ENCODE results near the gene RHOXF2B.
"Not testable (repeated sequence)": the region's sequence is repeated elsewhere in the genome, so short reads cannot be mapped to it uniquely, and the experiment has no call there.

- not testable (repeated sequence) for TF ChIP-seq PATZ1 (CRISPR knock-in tag; IDR thresholded peaks at IDR 0.05; ENCODE audit: borderline replicate concordance); ZFP3 (CRISPR knock-in tag; IDR thresholded peaks at IDR 0.05); ARNTL (CRISPR knock-in tag; IDR thresholded peaks at IDR 0.05; ENCODE audit: borderline replicate concordance, low read depth); TSHZ2 (CRISPR knock-in tag; IDR thresholded peaks at IDR 0.05); TOX (CRISPR knock-in tag; IDR thresholded peaks at IDR 0.05; ENCODE audit: borderline replicate concordance); GLIS3 (CRISPR knock-in tag; IDR thresholded peaks at IDR 0.05); CSDC2 (CRISPR knock-in tag; IDR thresholded peaks at IDR 0.05); ZNF565 (CRISPR knock-in tag; conservative IDR thresholded peaks at IDR 0.05; ENCODE audit: low read depth); CREB5 (CRISPR knock-in tag; IDR thresholded peaks at IDR 0.05; ENCODE audit: low read depth)
Measured at GRCh38 chrX:120042247-120042646, 35.2 kb downstream of the RHOXF2B start.

Measured in SK-N-SH treated with all-trans-retinoic acid at 6 μM for 48 hours (cell line).